Karpas-422 (cell line): ENCODE measurements around the gene USP4. TPM values are rescaled to one million over a fixed set of nuclear protein-coding genes. Genes with fewer than 3 reads are reported as not detected.
A peak's percentile ranks its signal among the peaks of the same experiment; 100 is the strongest.

Source experiments
- DNase-seq: peaks from one replicate; pipeline ENCODE4 v3.0.0-alpha.2; 2015
- H2AFZ ChIP-seq: fragments of 200-600 bp; sonication (generic); 2 replicates; pipeline ENCODE4 v1.6.1; 2014; ENCODE audit warnings: antibody characterized with exemption, low read length, mixed read lengths
- H3K27ac ChIP-seq: fragments of 200-600 bp; sonication (generic); 2 replicates; pipeline ENCODE4 v1.5.1; 2014; ENCODE audit warnings: mild to moderate bottlenecking, low read length, moderate library complexity
- H3K27me3 ChIP-seq: fragments of 200-600 bp; sonication (generic); 2 replicates; pipeline ENCODE4 v1.6.1; 2014; ENCODE audit warnings: low read length, mixed read lengths
- H3K36me3 ChIP-seq: fragments of 200-600 bp; sonication (generic); 2 replicates; pipeline ENCODE4 v1.6.1; 2014; ENCODE audit warnings: low read length, mixed read lengths; ENCODE audit not compliant: insufficient read depth
- H3K4me1 ChIP-seq: fragments of 200-600 bp; sonication (generic); 2 replicates; pipeline ENCODE4 v1.6.1; 2014; ENCODE audit warnings: mild to moderate bottlenecking, low read length, mixed read lengths
- H3K4me2 ChIP-seq: fragments of 200-600 bp; sonication (generic); 2 replicates; pipeline ENCODE4 v1.6.1; 2014; ENCODE audit warnings: low read length, low read depth, mild to moderate bottlenecking; ENCODE audit not compliant: poor library complexity, severe bottlenecking
- H3K4me3 ChIP-seq: fragments of 200-600 bp; sonication (generic); 2 replicates; pipeline ENCODE4 v1.5.1; 2014; ENCODE audit warnings: mild to moderate bottlenecking, antibody characterized with exemption, low read length, mixed read lengths
- H3K79me2 ChIP-seq: fragments of 200-600 bp; sonication (generic); 2 replicates; pipeline ENCODE4 v1.6.1; 2014; ENCODE audit warnings: mild to moderate bottlenecking, low read length, mixed read lengths
- H3K9ac ChIP-seq: fragments of 200-600 bp; sonication (generic); 2 replicates; pipeline ENCODE4 v1.6.0; 2014; ENCODE audit warnings: low read length
- H3K9me2 ChIP-seq: fragments of 200-600 bp; sonication (generic), shearing (Covaris generic); replicated peaks from 2 replicates; pipeline ENCODE4 v1.6.0; 2014; ENCODE audit warnings: mild to moderate bottlenecking, low read length, moderate library complexity; ENCODE audit not compliant: insufficient read depth
- H3K9me3 ChIP-seq: fragments of 300-700, 200-600 bp; sonication (generic); 2 replicates; pipeline ENCODE4 v1.6.1; 2014; ENCODE audit warnings: low read length, mixed read lengths
- H4K20me1 ChIP-seq: fragments of 200-600 bp; sonication (generic); 2 replicates; pipeline ENCODE4 v1.6.1; 2014; ENCODE audit warnings: mild to moderate bottlenecking, antibody characterized with exemption, low read length, low read depth; ENCODE audit not compliant: insufficient read depth
- total RNA-seq: library from RNA; depleted of rRNA; stranded (reverse); fragments of >200 nt; shearing (Covaris generic); gene quantifications from 2 replicates; pipeline ENCODE4 v1.2.3, GENCODE V29; 2014; ENCODE audit warnings: low replicate concordance

The USP4 gene
- total RNA-seq, 1 experiment from 2014 or later = 30.0 TPM

GRCh38 chr3:49324768-49325167 lies 15.1 kb downstream of the USP4 start:
- Histone ChIP-seq H3K9me2 (no peaks in the 10 kb centered on the region), H2AFZ (no peak overlapping the region), H3K4me1 (no peaks in the 10 kb centered on the region), H3K27me3 (no peaks in the 10 kb centered on the region), H3K79me2 (peaks cover 22% of the 10 kb centered on the region), H3K4me3 (no peak overlapping the region), H3K4me2 (no peak overlapping the region), H3K9ac (no peak overlapping the region), H3K27ac (no peak overlapping the region), H3K9me3 (no peaks in the 10 kb centered on the region), H4K20me1 (no peaks in the 10 kb centered on the region), H3K36me3 (peaks cover 36% of the 10 kb centered on the region)
- no peak for DNase-seq

- Histone ChIP-seq H3K36me3 (peaks cover 10% of the 10 kb centered on the region; the same call in 1 of the 2 replicates), H2AFZ (no peak overlapping the region), H3K4me3 (no peak overlapping the region), H3K9ac (no peak overlapping the region), H4K20me1 (no peaks in the 10 kb centered on the region), H3K4me1 (no peaks in the 10 kb centered on the region), H3K4me2 (no peak overlapping the region), H3K9me2 (no peaks in the 10 kb centered on the region), H3K27ac (no peak overlapping the region), H3K79me2 (no peaks in the 10 kb centered on the region), H3K9me3 (no peaks in the 10 kb centered on the region), H3K27me3 (no peaks in the 10 kb centered on the region)
- no peak for DNase-seq
These were observed 23.0 kb downstream of the USP4 start for GRCh38 chr3:49316696-49317457.

GRCh38 chr3:49313896-49314688 lies 25.8 kb downstream of the USP4 start:
- Histone ChIP-seq H3K4me3 (no peak overlapping the region), H4K20me1 (no peaks in the 10 kb centered on the region), H3K4me2 (no peak overlapping the region), H3K9me3 (no peaks in the 10 kb centered on the region), H2AFZ (no peak overlapping the region), H3K27ac (no peak overlapping the region), H3K9me2 (no peaks in the 10 kb centered on the region), H3K79me2 (0 out of 2 replicates have a peak, but pooled peaks cover 4% of the 10 kb centered on the region), H3K36me3 (peaks cover 9% of the 10 kb centered on the region; the same call in 1 of the 2 replicates), H3K4me1 (no peaks in the 10 kb centered on the region), H3K27me3 (no peaks in the 10 kb centered on the region), H3K9ac (no peak overlapping the region)
- DNase-seq = no peak

- Histone ChIP-seq H3K9me3 (no peaks in the 10 kb centered on the region), H3K4me2 (no peak overlapping the region), H4K20me1 (no peaks in the 10 kb centered on the region), H3K4me1 (no peaks in the 10 kb centered on the region), H3K27me3 (no peaks in the 10 kb centered on the region), H3K79me2 (0 out of 2 replicates have a peak, but pooled peaks cover 4% of the 10 kb centered on the region), H3K4me3 (no peak overlapping the region), H3K27ac (no peak overlapping the region), H3K36me3 (peaks cover 16% of the 10 kb centered on the region), H3K9me2 (no peaks in the 10 kb centered on the region), H2AFZ (no peak overlapping the region), H3K9ac (no peak overlapping the region)
- DNase-seq = no peak
These were observed 28.6 kb downstream of the USP4 start for GRCh38 chr3:49311283-49311682.

- no peak overlapping the region for H3K27ac ChIP-seq
- no peaks in the 10 kb centered on the region for H3K9me3 ChIP-seq
- 0 out of 2 replicates have a peak, but pooled peaks cover 4% of the 10 kb centered on the region for H3K79me2 ChIP-seq
- H3K4me2 ChIP-seq = no peak overlapping the region
- H2AFZ ChIP-seq = no peak overlapping the region
- no peaks in the 10 kb centered on the region for H3K27me3 ChIP-seq
- no peaks in the 10 kb centered on the region for H4K20me1 ChIP-seq
- no peak overlapping the region for H3K4me3 ChIP-seq
- no peak overlapping the region for H3K9ac ChIP-seq
- no peak for DNase-seq
- H3K9me2 ChIP-seq = no peaks in the 10 kb centered on the region
- peaks cover 18% of the 10 kb centered on the region for H3K36me3 ChIP-seq
- H3K4me1 ChIP-seq = no peaks in the 10 kb centered on the region
These were observed 29.2 kb downstream of the USP4 start for GRCh38 chr3:49310677-49311076.

GRCh38 chr3:49305608-49306007 lies 34.2 kb downstream of the USP4 start:
- Histone ChIP-seq H3K4me1 (no peaks in the 10 kb centered on the region), H3K9me3 (no peaks in the 10 kb centered on the region), H3K27ac (no peak overlapping the region), H3K27me3 (no peaks in the 10 kb centered on the region), H3K4me3 (no peak overlapping the region), H2AFZ (no peak overlapping the region), H3K9me2 (no peaks in the 10 kb centered on the region), H4K20me1 (no peaks in the 10 kb centered on the region), H3K9ac (no peak overlapping the region), H3K4me2 (no peak overlapping the region), H3K36me3 (peaks cover 31% of the 10 kb centered on the region; the same call in 1 of the 2 replicates), H3K79me2 (0 out of 2 replicates have a peak, but pooled peaks cover 4% of the 10 kb centered on the region)
- peak; percentile 38 for DNase-seq

GRCh38 chr3:49302613-49303012 lies 37.2 kb downstream of the USP4 start:
- H3K4me1 ChIP-seq = no peaks in the 10 kb centered on the region
- H3K36me3 ChIP-seq = peaks cover 36% of the 10 kb centered on the region
- no peak overlapping the region for H3K27ac ChIP-seq

GRCh38 chr3:49300595-49300994 lies 39.3 kb downstream of the USP4 start:
- Histone ChIP-seq H3K9me3 (no peaks in the 10 kb centered on the region), H3K79me2 (no peaks in the 10 kb centered on the region), H3K4me2 (no peak overlapping the region), H3K4me3 (no peak overlapping the region), H3K27me3 (no peaks in the 10 kb centered on the region), H2AFZ (no peak overlapping the region), H3K4me1 (no peaks in the 10 kb centered on the region), H3K36me3 (peaks cover 37% of the 10 kb centered on the region), H3K27ac (no peak overlapping the region), H3K9ac (no peak overlapping the region), H4K20me1 (no peaks in the 10 kb centered on the region), H3K9me2 (no peaks in the 10 kb centered on the region)
- DNase-seq = no peak

More at GRCh38 chr3:49302613-49303012, 37.2 kb downstream of the USP4 start:
- Histone ChIP-seq H3K9me3 (no peaks in the 10 kb centered on the region), H3K9me2 (no peaks in the 10 kb centered on the region), H3K27me3 (no peaks in the 10 kb centered on the region), H3K9ac (no peak overlapping the region), H3K4me2 (no peak overlapping the region), H3K79me2 (no peaks in the 10 kb centered on the region), H3K4me3 (no peak overlapping the region), H2AFZ (no peak overlapping the region), H4K20me1 (no peaks in the 10 kb centered on the region)
- no peak for DNase-seq
